ENCODE measurements around the gene ACTR3.

The ACTR3 gene

DNA sequence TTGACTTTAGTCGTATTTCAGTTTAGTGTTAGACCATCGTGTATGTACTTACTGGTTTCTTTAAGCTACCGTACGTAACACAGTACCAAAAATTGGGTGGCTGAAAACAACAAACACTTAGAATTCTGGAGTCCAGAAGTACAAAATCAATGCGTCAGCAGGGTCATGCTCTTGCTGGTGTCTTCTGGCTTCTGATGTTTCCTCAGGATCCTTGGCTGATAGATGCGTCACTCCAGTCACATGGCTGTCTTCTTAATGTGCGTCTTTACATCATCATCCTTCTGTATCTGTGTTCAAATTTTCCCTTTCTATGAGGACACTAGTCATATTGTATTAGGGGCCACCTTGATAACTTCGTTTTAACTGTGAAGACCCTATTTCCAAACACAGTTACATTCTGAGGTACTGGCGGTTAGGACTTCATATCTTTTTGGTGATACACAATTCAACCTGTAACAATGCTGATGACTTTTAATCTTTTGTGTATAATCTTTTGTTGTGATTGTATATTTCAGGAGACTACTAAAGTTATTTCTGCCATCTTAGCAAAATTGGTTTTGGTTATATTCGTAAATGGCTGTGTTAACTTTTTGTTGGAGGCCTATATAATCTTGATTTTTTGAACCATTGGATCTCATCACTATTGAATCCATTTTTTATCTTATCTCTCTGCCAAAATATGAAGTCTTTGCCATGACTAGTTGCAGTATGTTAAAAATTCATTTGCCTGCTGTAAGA is 25.4 kb downstream of the ACTR3 start:
- no peak overlapping the region for H3K4me2 ChIP-seq (ENCODE audit: low read depth, low read length, poor library complexity, severe bottlenecking)
- H3K4me1 ChIP-seq (ENCODE audit: insufficient read depth, low read length, poor library complexity, severe bottlenecking), result peaks cover 2% of the 10 kb centered on the region
- H3K79me2 ChIP-seq (ENCODE audit: insufficient read depth, low read length), result peaks cover 94% of the 10 kb centered on the region
- H3K36me3 ChIP-seq (ENCODE audit: insufficient read depth, low read length), result peaks cover 64% of the 10 kb centered on the region
- peaks cover 69% of the 10 kb centered on the region for H4K20me1 ChIP-seq (ENCODE audit: insufficient read depth, low read length, poor library complexity, severe bottlenecking)
- no peak overlapping the region for H2AFZ ChIP-seq (ENCODE audit: low read length)
- H3K9ac ChIP-seq (ENCODE audit: low read depth, low read length, poor library complexity, severe bottlenecking), result no peak overlapping the region
- H3K9me3 ChIP-seq (ENCODE audit: insufficient read depth, low read depth, low read length), result no peaks in the 10 kb centered on the region
- H3K27me3 ChIP-seq (ENCODE audit: insufficient read depth, low read length, poor library complexity, severe bottlenecking), result no peaks in the 10 kb centered on the region
- no peaks in the 10 kb centered on the region for H3F3A ChIP-seq (ENCODE audit: low read depth)
- H3K9me2 ChIP-seq (replicated peaks; ENCODE audit: low read depth, low read length), result no peaks in the 10 kb centered on the region
- TF ChIP-seq EZH2phosphoT487 (IDR thresholded peaks at IDR 0.05; ENCODE audit: borderline replicate concordance), result no peak
- TF ChIP-seq CTCF (conservative IDR thresholded peaks at IDR 0.05; ENCODE audit: low read length), result no peak
- H3K4me3 ChIP-seq (ENCODE audit: low read length, poor library complexity, severe bottlenecking), result no peak overlapping the region

DNA sequence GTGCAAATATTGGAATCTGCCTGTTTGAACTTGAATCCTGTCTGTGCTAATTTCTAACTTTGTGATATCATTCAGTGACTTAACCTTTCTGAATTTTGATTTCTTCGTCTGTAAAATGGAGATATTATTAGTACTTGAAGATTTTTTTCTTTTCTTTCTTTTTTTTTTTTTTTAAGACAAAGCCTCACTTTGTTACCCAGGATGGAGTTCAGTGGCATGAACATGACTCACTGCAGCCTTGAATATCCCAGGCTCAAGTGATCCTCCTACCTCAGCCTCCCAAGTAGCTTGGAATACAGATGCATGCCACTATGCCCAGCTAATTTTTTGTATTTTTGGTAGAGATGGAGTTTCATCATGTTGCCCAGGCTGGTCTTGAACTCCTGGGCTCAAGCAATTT is 28.3 kb downstream of the ACTR3 start:
- Histone ChIP-seq H4K20me1 (ENCODE audit: insufficient read depth, low read length, poor library complexity, severe bottlenecking) (peaks cover 66% of the 10 kb centered on the region), H3K4me3 (ENCODE audit: low read length, poor library complexity, severe bottlenecking) (no peak overlapping the region), H3F3A (ENCODE audit: low read depth) (no peaks in the 10 kb centered on the region), H3K27me3 (ENCODE audit: insufficient read depth, low read length, poor library complexity, severe bottlenecking) (no peaks in the 10 kb centered on the region), H3K36me3 (ENCODE audit: insufficient read depth, low read length) (peaks cover 90% of the 10 kb centered on the region), H3K4me2 (ENCODE audit: low read depth, low read length, poor library complexity, severe bottlenecking) (no peak overlapping the region), H3K79me2 (ENCODE audit: insufficient read depth, low read length) (peaks cover 94% of the 10 kb centered on the region), H3K9me3 (ENCODE audit: insufficient read depth, low read depth, low read length) (no peaks in the 10 kb centered on the region), H3K9me2 (replicated peaks; ENCODE audit: low read depth, low read length) (no peaks in the 10 kb centered on the region), H2AFZ (ENCODE audit: low read length) (no peak overlapping the region), H3K4me1 (ENCODE audit: insufficient read depth, low read length, poor library complexity, severe bottlenecking) (no peaks in the 10 kb centered on the region), H3K9ac (ENCODE audit: low read depth, low read length, poor library complexity, severe bottlenecking) (no peak overlapping the region)
- no peak for TF ChIP-seq CTCF (conservative IDR thresholded peaks at IDR 0.05; ENCODE audit: low read length)
- TF ChIP-seq EZH2phosphoT487 (IDR thresholded peaks at IDR 0.05; ENCODE audit: borderline replicate concordance), result no peak

DNA sequence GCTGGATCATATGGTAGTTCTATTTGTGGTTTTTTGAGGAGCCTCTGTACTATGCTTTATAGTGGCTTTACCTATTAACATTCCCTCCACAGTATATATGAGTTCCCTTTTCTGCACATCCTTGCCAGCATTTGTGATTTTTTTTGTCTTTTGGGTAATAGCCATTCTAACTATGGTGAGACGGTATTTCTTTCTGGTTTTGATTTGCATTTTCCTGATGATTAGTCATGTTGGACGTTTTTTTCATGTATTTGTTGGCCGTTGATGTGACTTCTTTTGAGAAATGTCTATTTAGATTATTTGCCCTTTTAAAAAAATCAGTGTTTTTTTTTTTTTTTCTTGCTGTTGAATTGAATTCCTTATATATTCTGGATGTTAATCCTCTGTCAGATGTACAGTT is 31.1 kb downstream of the ACTR3 start:
- Histone ChIP-seq H3F3A (ENCODE audit: low read depth) (no peaks in the 10 kb centered on the region), H3K9ac (ENCODE audit: low read depth, low read length, poor library complexity, severe bottlenecking) (no peak overlapping the region)

More for the DNA sequence above, 31.1 kb downstream of the ACTR3 start:
- Histone ChIP-seq H3K4me3 (ENCODE audit: low read length, poor library complexity, severe bottlenecking) (no peak overlapping the region), H3K79me2 (ENCODE audit: insufficient read depth, low read length) (peaks cover 89% of the 10 kb centered on the region), H3K4me2 (ENCODE audit: low read depth, low read length, poor library complexity, severe bottlenecking) (no peak overlapping the region), H3K27me3 (ENCODE audit: insufficient read depth, low read length, poor library complexity, severe bottlenecking) (no peaks in the 10 kb centered on the region), H3K36me3 (ENCODE audit: insufficient read depth, low read length) (peaks cover 84% of the 10 kb centered on the region), H3K9me2 (replicated peaks; ENCODE audit: low read depth, low read length) (no peaks in the 10 kb centered on the region), H2AFZ (ENCODE audit: low read length) (no peak overlapping the region), H3K9me3 (ENCODE audit: insufficient read depth, low read depth, low read length) (no peaks in the 10 kb centered on the region), H3K4me1 (ENCODE audit: insufficient read depth, low read length, poor library complexity, severe bottlenecking) (no peaks in the 10 kb centered on the region), H4K20me1 (ENCODE audit: insufficient read depth, low read length, poor library complexity, severe bottlenecking) (peaks cover 51% of the 10 kb centered on the region)
- no peak for TF ChIP-seq EZH2phosphoT487 (IDR thresholded peaks at IDR 0.05; ENCODE audit: borderline replicate concordance)
- TF ChIP-seq CTCF (conservative IDR thresholded peaks at IDR 0.05; ENCODE audit: low read length), result no peak

All from Loucy (cell line).